ENCODE results near the gene DPEP1. TPM values are rescaled to one million over a fixed set of nuclear protein-coding genes. Genes with fewer than 3 reads are reported as not detected.

DPEP1 gene
- total and polyA plus RNA-seq, 2 donors from 2014 or later, result 24.2 to 433 TPM

DNA sequence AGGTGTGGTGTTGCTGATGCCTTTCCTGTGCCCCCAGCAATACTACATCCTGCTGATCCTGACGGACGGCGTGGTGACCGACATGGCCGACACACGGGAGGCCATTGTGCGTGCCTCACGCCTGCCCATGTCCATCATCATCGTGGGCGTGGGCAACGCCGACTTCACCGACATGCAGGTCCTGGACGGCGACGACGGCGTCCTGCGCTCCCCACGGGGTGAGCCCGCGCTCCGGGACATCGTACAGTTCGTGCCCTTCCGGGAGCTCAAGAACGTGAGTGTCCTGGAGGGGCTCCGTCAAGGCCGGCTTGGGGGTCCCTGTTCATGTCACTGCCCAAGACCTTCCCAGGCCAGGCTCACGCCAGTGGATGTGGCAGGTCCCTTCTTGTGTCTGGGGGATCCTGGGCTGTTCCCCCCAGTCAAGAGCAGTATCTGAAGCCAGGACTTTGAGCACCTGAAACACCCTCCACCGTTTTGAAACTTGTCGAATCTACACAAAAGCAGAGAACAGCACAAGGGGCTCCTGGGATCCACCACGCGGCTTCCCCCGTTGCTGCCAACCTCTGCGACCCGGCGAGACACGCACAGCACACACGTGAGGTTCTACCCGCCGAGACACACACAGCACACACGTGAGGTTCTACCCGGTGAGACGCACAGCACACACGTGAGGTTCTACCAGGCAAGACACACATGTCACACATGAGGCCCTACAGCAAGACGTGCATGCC is 17.9 kb upstream of the DPEP1 start:
- Histone ChIP-seq H3K27me3 (ENCODE audit: control insufficient read depth, insufficient read depth, low read length) (no peaks in the 10 kb centered on the region), H3K36me3 (ENCODE audit: control insufficient read depth in 2 of 3, insufficient read depth in 3 of 3, low read length in 3 of 3) (no peaks in the 10 kb centered on the region), H3K9ac (ENCODE audit: low read length in 3 of 3) (no peak overlapping the region), H3K4me1 (ENCODE audit: control insufficient read depth in 2 of 3, insufficient read depth in 2 of 3, low read depth in 1 of 3, low read length in 3 of 3) (no peaks in the 10 kb centered on the region), H3K9me3 (ENCODE audit: control insufficient read depth in 2 of 3, insufficient read depth in 1 of 3, low read length in 3 of 3) (no peaks in the 10 kb centered on the region), H3K4me3 (ENCODE audit: low read length in 3 of 3) (no peak overlapping the region), H3K27ac (ENCODE audit: low read depth in 2 of 2, low read length in 2 of 2) (no peak overlapping the region)
- no peak for FAIRE-seq
- intact Hi-C loops (cut with DNase I), result no loop called here
- DNase-seq, result no peak
- TF ChIP-seq, protein P1, sequence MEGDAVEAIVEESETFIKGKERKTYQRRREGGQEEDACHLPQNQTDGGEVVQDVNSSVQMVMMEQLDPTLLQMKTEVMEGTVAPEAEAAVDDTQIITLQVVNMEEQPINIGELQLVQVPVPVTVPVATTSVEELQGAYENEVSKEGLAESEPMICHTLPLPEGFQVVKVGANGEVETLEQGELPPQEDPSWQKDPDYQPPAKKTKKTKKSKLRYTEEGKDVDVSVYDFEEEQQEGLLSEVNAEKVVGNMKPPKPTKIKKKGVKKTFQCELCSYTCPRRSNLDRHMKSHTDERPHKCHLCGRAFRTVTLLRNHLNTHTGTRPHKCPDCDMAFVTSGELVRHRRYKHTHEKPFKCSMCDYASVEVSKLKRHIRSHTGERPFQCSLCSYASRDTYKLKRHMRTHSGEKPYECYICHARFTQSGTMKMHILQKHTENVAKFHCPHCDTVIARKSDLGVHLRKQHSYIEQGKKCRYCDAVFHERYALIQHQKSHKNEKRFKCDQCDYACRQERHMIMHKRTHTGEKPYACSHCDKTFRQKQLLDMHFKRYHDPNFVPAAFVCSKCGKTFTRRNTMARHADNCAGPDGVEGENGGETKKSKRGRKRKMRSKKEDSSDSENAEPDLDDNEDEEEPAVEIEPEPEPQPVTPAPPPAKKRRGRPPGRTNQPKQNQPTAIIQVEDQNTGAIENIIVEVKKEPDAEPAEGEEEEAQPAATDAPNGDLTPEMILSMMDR (IDR thresholded peaks at IDR 0.05; ENCODE audit: borderline replicate concordance, extremely low read depth, insufficient read depth), result no peak

DNA sequence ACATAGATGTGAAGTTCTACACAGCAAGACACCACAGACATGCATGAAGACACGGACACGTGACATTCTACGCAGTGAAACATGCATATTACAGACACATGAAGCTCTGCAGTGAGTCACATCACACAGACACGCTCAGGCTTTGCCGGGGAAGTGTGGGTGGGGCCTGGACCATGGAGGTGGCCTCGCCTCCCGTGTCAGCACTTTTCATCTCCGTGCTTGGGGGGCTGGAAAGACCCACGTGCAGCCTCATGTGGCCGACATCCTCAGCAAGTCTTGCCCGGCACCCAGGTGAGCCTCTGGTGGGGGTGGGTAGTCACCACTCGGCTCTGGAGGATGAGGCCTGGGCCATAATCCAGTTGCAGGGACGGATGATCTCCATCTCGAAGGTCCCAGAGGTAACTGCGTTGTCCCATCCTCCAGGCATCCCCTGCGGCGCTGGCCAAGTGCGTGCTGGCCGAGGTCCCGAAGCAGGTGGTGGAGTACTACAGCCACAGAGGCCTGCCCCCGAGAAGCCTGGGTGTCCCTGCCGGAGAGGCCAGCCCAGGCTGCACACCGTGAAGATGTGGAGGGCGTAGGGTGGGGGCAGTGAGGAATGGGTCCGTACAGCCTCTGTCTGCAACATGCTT is 17.3 kb upstream of the DPEP1 start:
- no peaks in the 10 kb centered on the region for H3K4me1 ChIP-seq (ENCODE audit: control insufficient read depth in 2 of 3, insufficient read depth in 2 of 3, low read depth in 1 of 3, low read length in 3 of 3)
- no peaks in the 10 kb centered on the region for H3K9me3 ChIP-seq (ENCODE audit: control insufficient read depth in 2 of 3, insufficient read depth in 1 of 3, low read length in 3 of 3)
- TF ChIP-seq, protein P1 (IDR thresholded peaks at IDR 0.05; ENCODE audit: borderline replicate concordance, extremely low read depth, insufficient read depth), result no peak
- H3K27me3 ChIP-seq (ENCODE audit: control insufficient read depth, insufficient read depth, low read length), result no peaks in the 10 kb centered on the region
- intact Hi-C loops (cut with DNase I), result no loop called here
- no peaks in the 10 kb centered on the region for H3K36me3 ChIP-seq (ENCODE audit: control insufficient read depth in 2 of 3, insufficient read depth in 3 of 3, low read length in 3 of 3)
- no peak overlapping the region for H3K9ac ChIP-seq (ENCODE audit: low read length in 3 of 3)
- no peak overlapping the region for H3K27ac ChIP-seq (ENCODE audit: low read depth in 2 of 2, low read length in 2 of 2)
- H3K4me3 ChIP-seq (ENCODE audit: low read length in 3 of 3), result no peak overlapping the region
- DNase-seq (no peak), FAIRE-seq (no peak)

DNA sequence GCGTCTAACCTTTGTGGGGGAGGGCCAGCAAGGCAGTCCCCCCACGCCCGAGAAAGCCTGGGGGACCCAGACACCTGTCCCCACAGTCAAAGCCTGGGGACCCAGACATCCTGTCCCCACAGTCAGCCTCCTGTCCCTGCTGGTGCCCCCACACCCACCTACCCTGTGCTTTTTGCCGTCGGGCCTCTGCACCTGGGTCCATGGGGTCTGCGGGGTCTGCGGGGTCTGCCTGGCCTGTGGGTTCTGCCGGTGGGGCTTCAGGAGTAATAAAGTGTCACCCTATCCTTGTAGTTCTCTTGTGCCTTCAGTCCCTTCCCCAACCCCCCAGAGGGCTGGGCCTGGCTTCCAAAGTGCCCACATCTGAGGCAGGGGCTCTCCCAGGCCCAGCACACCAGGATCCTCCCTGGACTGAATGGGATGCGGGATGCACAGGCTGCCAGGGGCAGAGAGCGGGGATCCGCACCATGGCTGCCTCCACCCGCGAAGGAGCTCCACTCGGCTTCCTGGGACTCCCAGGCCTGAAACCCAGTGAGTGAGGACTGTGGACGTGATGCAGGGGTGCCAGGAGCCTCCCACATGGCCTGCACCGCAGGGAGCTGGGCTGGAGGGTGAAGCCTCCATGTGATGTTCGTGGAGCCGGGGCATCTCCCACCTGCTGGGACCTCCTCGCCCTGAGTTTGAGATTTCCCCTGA is 16.3 kb upstream of the DPEP1 start:
- Histone ChIP-seq H3K4me1 (ENCODE audit: control insufficient read depth in 2 of 3, insufficient read depth in 2 of 3, low read depth in 1 of 3, low read length in 3 of 3) (no peaks in the 10 kb centered on the region), H3K9ac (ENCODE audit: low read length in 3 of 3) (no peak overlapping the region), H3K27ac (ENCODE audit: low read depth in 2 of 2, low read length in 2 of 2) (no peak overlapping the region), H3K27me3 (ENCODE audit: control insufficient read depth, insufficient read depth, low read length) (no peaks in the 10 kb centered on the region), H3K4me3 (ENCODE audit: low read length in 3 of 3) (no peak overlapping the region), H3K9me3 (ENCODE audit: control insufficient read depth in 2 of 3, insufficient read depth in 1 of 3, low read length in 3 of 3) (no peaks in the 10 kb centered on the region), H3K36me3 (ENCODE audit: control insufficient read depth in 2 of 3, insufficient read depth in 3 of 3, low read length in 3 of 3) (no peaks in the 10 kb centered on the region)
- DNase-seq (no peak), FAIRE-seq (no peak)
- intact Hi-C loops (cut with DNase I), result no loop called here
- TF ChIP-seq, protein P1 (IDR thresholded peaks at IDR 0.05; ENCODE audit: borderline replicate concordance, extremely low read depth, insufficient read depth), result no peak
